ENCODE results near the gene ZNF30. TPM values are rescaled to one million over a fixed set of nuclear protein-coding genes. Genes with fewer than 3 reads are reported as not detected.

Gene ZNF30
- total RNA-seq, 1 donor from 2014 or later: 12.0 TPM

Other genes with a start within 250 kb of the ZNF30 start
- gene SCGB2B2, start 249.7 kb upstream of the ZNF30 start, total RNA-seq: 0.52 TPM
- 16.2 TPM for gene ZNF302, start 249.2 kb upstream of the ZNF30 start, total RNA-seq
- 11.0 TPM for gene ZNF181, start 192.7 kb upstream of the ZNF30 start, total RNA-seq
- gene ZNF599, start 153.7 kb upstream of the ZNF30 start, total RNA-seq: 3.7 TPM
- 7.8 TPM for gene ZNF792, start 37.3 kb downstream of the ZNF30 start, total RNA-seq
- 17.7 TPM for gene GRAMD1A, start 73.4 kb downstream of the ZNF30 start, total RNA-seq
- gene SCN1B, start 103.6 kb downstream of the ZNF30 start, total RNA-seq: 1.6 TPM
- 0.52 TPM for gene HPN, start 114.8 kb downstream of the ZNF30 start, total RNA-seq
- gene FXYD3, start 188.9 kb downstream of the ZNF30 start, total RNA-seq: not detected
- 5.2 TPM for gene LGI4, start 208.2 kb downstream of the ZNF30 start, total RNA-seq
- gene FXYD1, start 211.9 kb downstream of the ZNF30 start, total RNA-seq: 45.4 TPM
- gene FXYD7, start 216.4 kb downstream of the ZNF30 start, total RNA-seq: 0.52 TPM
- gene FXYD5, start 227.8 kb downstream of the ZNF30 start, total RNA-seq: 7.3 TPM